H9 (cell line): ENCODE measurements around the gene CNNM3. TPM values are rescaled to one million over a fixed set of nuclear protein-coding genes. Genes with fewer than 3 reads are reported as not detected.
A peak's percentile ranks its signal among the peaks of the same experiment; 100 is the strongest.

ENCODE experiments used
- DNase-seq: peaks from one replicate; pipeline ENCODE4 v3.0.0-alpha.2; 2017
- H2AFZ ChIP-seq: one replicate; pipeline ENCODE4 v1.6.1; 2013; ENCODE audit warnings: mild to moderate bottlenecking, low read length, control low read depth, moderate library complexity
- H2AK5ac ChIP-seq: 2 replicates; pipeline ENCODE4 v1.6.1; 2013; ENCODE audit warnings: low read length, control low read depth, mixed read lengths; ENCODE audit not compliant: insufficient read length
- H2BK120ac ChIP-seq: one replicate; pipeline ENCODE4 v1.6.1; 2013; ENCODE audit warnings: low read depth, mild to moderate bottlenecking, low read length, control low read depth, inconsistent platforms; ENCODE audit not compliant: poor library complexity, severe bottlenecking
- H2BK12ac ChIP-seq: 2 replicates; pipeline ENCODE4 v1.6.1; 2013; ENCODE audit warnings: low read length, control low read depth, mixed read lengths, low read depth; ENCODE audit not compliant: insufficient read length
- H2BK15ac ChIP-seq: 2 replicates; pipeline ENCODE4 v1.6.1; 2013; ENCODE audit warnings: low read depth, low read length, control low read depth
- H2BK20ac ChIP-seq: one replicate; pipeline ENCODE4 v1.6.1; 2013; ENCODE audit warnings: low read depth, mild to moderate bottlenecking, low read length, control low read depth, inconsistent platforms; ENCODE audit not compliant: poor library complexity, severe bottlenecking
- H2BK5ac ChIP-seq: 2 replicates; pipeline ENCODE4 v1.6.1; 2013; ENCODE audit warnings: low read length, control low read depth, mixed read lengths; ENCODE audit not compliant: insufficient read length
- H3K14ac ChIP-seq: 2 replicates; pipeline ENCODE4 v1.6.1; 2013; ENCODE audit warnings: low read length, control low read depth; ENCODE audit not compliant: insufficient read depth
- H3K18ac ChIP-seq: 2 replicates; pipeline ENCODE4 v1.6.1; 2013; ENCODE audit warnings: low read depth, mild to moderate bottlenecking, mixed read lengths, low read length, control low read depth; ENCODE audit not compliant: insufficient read length
- H3K23ac ChIP-seq: 2 replicates; pipeline ENCODE4 v1.6.1; 2013; ENCODE audit warnings: low read length, control low read depth, mixed read lengths, low read depth; ENCODE audit not compliant: insufficient read length
- H3K23me2 ChIP-seq: 2 replicates; pipeline ENCODE4 v1.6.1; 2013; ENCODE audit warnings: low read depth, mild to moderate bottlenecking, mixed read lengths, low read length, control low read depth; ENCODE audit not compliant: insufficient read length, poor library complexity, severe bottlenecking
- H3K27ac ChIP-seq: 2 replicates; pipeline ENCODE4 v1.5.1; 2013; ENCODE audit warnings: low read length, control low read depth, mixed read lengths, low read depth; ENCODE audit not compliant: insufficient read length
- H3K27me3 ChIP-seq: 2 replicates; pipeline ENCODE4 v1.6.1; 2013; ENCODE audit warnings: low read length, control low read depth, inconsistent platforms; ENCODE audit not compliant: insufficient read depth
- H3K4ac ChIP-seq: 2 replicates; pipeline ENCODE4 v1.6.1; 2013; ENCODE audit warnings: low read depth, mild to moderate bottlenecking, control low read depth, inconsistent platforms, low read length, moderate library complexity
- H3K4me1 ChIP-seq: 2 replicates; pipeline ENCODE4 v1.6.1; 2013; ENCODE audit warnings: low read length, control low read depth, inconsistent platforms; ENCODE audit not compliant: insufficient read depth
- H3K4me2 ChIP-seq: 2 replicates; pipeline ENCODE4 v1.6.1; 2013; ENCODE audit warnings: low read length, control low read depth, mixed read lengths; ENCODE audit not compliant: insufficient read length, insufficient read depth
- H3K56ac ChIP-seq: 2 replicates; pipeline ENCODE4 v1.6.1; 2013; ENCODE audit warnings: low read depth, mild to moderate bottlenecking, mixed read lengths, low read length, control low read depth; ENCODE audit not compliant: insufficient read length
- H3K79me1 ChIP-seq: 2 replicates; pipeline ENCODE4 v1.6.1; 2013; ENCODE audit warnings: low read depth, mild to moderate bottlenecking, moderate library complexity, low read length, control low read depth, inconsistent platforms; ENCODE audit not compliant: insufficient read depth, poor library complexity, severe bottlenecking
- H3K79me2 ChIP-seq: 2 replicates; pipeline ENCODE4 v1.6.1; 2013; ENCODE audit warnings: low read length, control low read depth, inconsistent platforms; ENCODE audit not compliant: insufficient read depth
- H3K9ac ChIP-seq: 2 replicates; pipeline ENCODE4 v1.6.1; 2013; ENCODE audit warnings: low read length, control low read depth, mixed read lengths; ENCODE audit not compliant: insufficient read length; ENCODE audit errors: extremely low read depth
- H3K9me3 ChIP-seq: one replicate; pipeline ENCODE4 v1.6.1; 2013; ENCODE audit warnings: low read depth, low read length, inconsistent platforms; ENCODE audit not compliant: control insufficient read depth
- H3T11ph ChIP-seq: one replicate; pipeline ENCODE4 v1.6.1; 2013; ENCODE audit warnings: mild to moderate bottlenecking, low read length, control low read depth, inconsistent platforms
- H4K20me1 ChIP-seq: one replicate; pipeline ENCODE4 v1.6.1; 2013; ENCODE audit not compliant: control insufficient read depth, insufficient read length, insufficient read depth
- H4K5ac ChIP-seq: 2 replicates; pipeline ENCODE4 v1.6.1; 2013; ENCODE audit warnings: low read depth, mild to moderate bottlenecking, mixed read lengths, low read length, control low read depth; ENCODE audit not compliant: insufficient read length
- H4K8ac ChIP-seq: replicated peaks from 2 replicates; pipeline ENCODE4 v1.6.1; 2013; ENCODE audit warnings: low read length, control low read depth, mixed read lengths, low read depth; ENCODE audit not compliant: insufficient read length
- H4K91ac ChIP-seq: 2 replicates; pipeline ENCODE4 v1.6.1; 2013; ENCODE audit warnings: low read depth, mild to moderate bottlenecking, moderate library complexity, mixed read lengths, low read length, control low read depth; ENCODE audit not compliant: insufficient read length
- H3K27ac Mint-ChIP-seq, 3 experiments: 2 replicates in 2 of 3; 3 replicates in 1 of 3; pipeline ENCODE4 v1.8.0; 2020 to 2021; ENCODE audit warnings: mixed read lengths in 3 of 3, mild to moderate bottlenecking in 1 of 3, moderate library complexity in 1 of 3
- H3K27me3 Mint-ChIP-seq: 2 replicates; pipeline ENCODE4 v1.8.0; 2021; ENCODE audit warnings: low read depth, mild to moderate bottlenecking, moderate library complexity, mixed read lengths
- H3K36me3 Mint-ChIP-seq, 3 experiments: 2 replicates in 2 of 3; 3 replicates in 1 of 3; pipeline ENCODE4 v1.8.0; 2020 to 2021; ENCODE audit warnings: low read depth in 3 of 3, mixed read lengths in 3 of 3; ENCODE audit not compliant: insufficient read depth in 1 of 3
- H3K4me1 Mint-ChIP-seq, 2 experiments: 2 replicates each; pipeline ENCODE4 v1.8.0; 2020; ENCODE audit warnings: mixed read lengths in 2 of 2
- H3K4me3 Mint-ChIP-seq, 2 experiments: 2 replicates in 1 of 2; 3 replicates in 1 of 2; pipeline ENCODE4 v1.8.0; 2020 to 2021; ENCODE audit warnings: mild to moderate bottlenecking in 2 of 2, mixed read lengths in 2 of 2, moderate library complexity in 1 of 2
- H3K9me3 Mint-ChIP-seq, 2 experiments: 2 replicates in 1 of 2; 3 replicates in 1 of 2; pipeline ENCODE4 v1.8.0; 2020; ENCODE audit warnings: mild to moderate bottlenecking in 2 of 2, mixed read lengths in 2 of 2, moderate library complexity in 1 of 2
- CTCF ChIP-seq: fragments of 200-600 bp; sonication (generic); conservative IDR thresholded peaks from 3 replicates; pipeline ENCODE4 v1.8.0; 2021; ENCODE audit warnings: antibody characterized with exemption, mild to moderate bottlenecking
- WGBS: extraction: QIAGEN DNeasy Blood & Tissue Kit; methylation state at CpG from one replicate; pipeline ENCODE4 v1.1.7; 2013; ENCODE audit warnings: missing lambda C conversion rate, low lambda C conversion rate, mixed read lengths; ENCODE audit not compliant: insufficient read length; ENCODE audit errors: extremely low coverage; 5-methylcytosine and 5-hydroxymethylcytosine counted together
- total RNA-seq: library from RNA; stranded (reverse); gene quantifications from 2 replicates; pipeline ENCODE4 v1.2.1, GENCODE V29; 2021

Gene CNNM3
- total RNA-seq, 1 experiment from 2014 or later: 25.0 TPM

DNA sequence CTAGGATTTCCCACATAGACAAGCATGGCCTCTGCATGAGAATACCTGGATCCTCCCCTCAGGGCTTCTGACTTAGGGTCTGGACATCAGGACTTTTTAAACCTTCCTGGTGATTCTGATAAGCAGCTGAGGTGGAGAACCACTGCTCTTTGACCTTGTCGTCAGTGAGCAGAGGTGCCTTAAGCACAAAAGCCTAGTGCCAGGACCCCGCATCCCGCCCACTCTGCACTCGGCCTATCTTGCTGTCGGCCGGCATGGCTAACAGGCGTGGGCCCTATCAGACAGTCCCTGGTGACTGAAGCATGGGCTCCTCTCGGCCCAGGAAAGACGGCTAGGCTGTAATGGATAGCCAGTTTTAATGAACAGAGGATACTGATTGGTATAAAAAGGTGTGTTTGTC is 21.5 kb downstream of the CNNM3 start:
- H2BK20ac ChIP-seq: no peak overlapping the region
- no peak overlapping the region for H2BK12ac ChIP-seq
- no peak overlapping the region for H3K4ac ChIP-seq
- no peak overlapping the region for H3K9ac ChIP-seq
- H3K4me3 Mint-ChIP-seq: no peak overlapping the region
- TF ChIP-seq CTCF: no peak
- no peaks in the 10 kb centered on the region for H3K79me2 ChIP-seq
- H4K20me1 ChIP-seq: no peaks in the 10 kb centered on the region
- H3K23me2 ChIP-seq: no peaks in the 10 kb centered on the region
- H3K9me3 ChIP-seq: no peaks in the 10 kb centered on the region
- no peak overlapping the region for H3K4me2 ChIP-seq
- no peak overlapping the region for H4K8ac ChIP-seq
- H3K4me1 Mint-ChIP-seq: peaks cover 11 to 16% of the 10 kb centered on the region in 2 experiments
- no peaks in the 10 kb centered on the region for H3K27me3 ChIP-seq
- H3K27ac Mint-ChIP-seq: 0 out of 7 replicates have a peak overlapping the region, but pooled peaks of 1 of the 3 experiments have one; percentile 27
- no peak overlapping the region for H2BK120ac ChIP-seq
- no peak overlapping the region for H2BK15ac ChIP-seq
- no peak overlapping the region for H3T11ph ChIP-seq
- no peak overlapping the region for H4K5ac ChIP-seq
- DNase-seq: no peak
- no peak overlapping the region for H2AK5ac ChIP-seq
- H3K79me1 ChIP-seq: no peaks in the 10 kb centered on the region
- no CpG with 5 or more reads among the region's 9 CpGs for WGBS
- H2BK5ac ChIP-seq: no peak overlapping the region
- H3K23ac ChIP-seq: no peak overlapping the region
- peaks cover 14 to 38% (median 25%) of the 10 kb centered on the region in 3 experiments for H3K36me3 Mint-ChIP-seq
- H3K18ac ChIP-seq: no peak overlapping the region
- H3K27me3 Mint-ChIP-seq: no peaks in the 10 kb centered on the region; the same call in none of the 2 replicates
- H3K9me3 Mint-ChIP-seq: no peaks in the 10 kb centered on the region
- H3K14ac ChIP-seq: no peak overlapping the region; the same call in 1 of the 2 replicates
- H2AFZ ChIP-seq: no peak overlapping the region
- no peak overlapping the region for H4K91ac ChIP-seq
- no peak overlapping the region for H3K56ac ChIP-seq
- no peaks in the 10 kb centered on the region for H3K4me1 ChIP-seq
- no peak overlapping the region for H3K27ac ChIP-seq
